Measurements from ENCODE around the gene NRIP3.

Gene NRIP3

GRCh38 chr11:8964324-8965320 lies 39.2 kb downstream of the NRIP3 start, which contains the start of gene TMEM9B:
TMEM9B (minus strand) TSS chr11:8964442; CDS start chr11:8964313, 129 bp downstream.
- Histone ChIP-seq H3K4me1 (ENCODE audit: control insufficient read depth, insufficient read depth, low read length) (peaks cover 7% of the 10 kb centered on the region), H3K4me3 (ENCODE audit: low read depth, low read length) (peak within 1 kb of the TSS; percentile 60), H3K9ac (ENCODE audit: low read depth, low read length) (peak within 1 kb of the TSS; percentile 70), H3K9me3 (ENCODE audit: control insufficient read depth, insufficient read depth, low read length) (no peaks in the 10 kb centered on the region), H3K27me3 (ENCODE audit: control insufficient read depth, insufficient read depth, low read length) (no peaks in the 10 kb centered on the region), H3K36me3 (ENCODE audit: control insufficient read depth, insufficient read depth, low read length) (no peaks in the 10 kb centered on the region)

- Histone ChIP-seq H3K4me1 (ENCODE audit: control insufficient read depth, insufficient read depth, low read length) (peaks cover 7% of the 10 kb centered on the region), H3K9me3 (ENCODE audit: control insufficient read depth, insufficient read depth, low read length) (no peaks in the 10 kb centered on the region), H3K36me3 (ENCODE audit: control insufficient read depth, insufficient read depth, low read length) (no peaks in the 10 kb centered on the region)
Measured at GRCh38 chr11:8963569-8964323, 40.1 kb downstream of the NRIP3 start.

GRCh38 chr11:8962841-8963240 lies 41.0 kb downstream of the NRIP3 start:
- Histone ChIP-seq H3K9ac (ENCODE audit: low read depth, low read length) (no peak overlapping the region), H3K9me3 (ENCODE audit: control insufficient read depth, insufficient read depth, low read length) (no peaks in the 10 kb centered on the region), H3K36me3 (ENCODE audit: control insufficient read depth, insufficient read depth, low read length) (no peaks in the 10 kb centered on the region), H3K27me3 (ENCODE audit: control insufficient read depth, insufficient read depth, low read length) (no peaks in the 10 kb centered on the region), H3K4me3 (ENCODE audit: low read depth, low read length) (no peak overlapping the region), H3K4me1 (ENCODE audit: control insufficient read depth, insufficient read depth, low read length) (peaks cover 7% of the 10 kb centered on the region)

More at GRCh38 chr11:8963569-8964323, 40.1 kb downstream of the NRIP3 start:
- Histone ChIP-seq H3K27me3 (ENCODE audit: control insufficient read depth, insufficient read depth, low read length) (no peaks in the 10 kb centered on the region), H3K4me3 (ENCODE audit: low read depth, low read length) (peak overlapping the region; percentile 60), H3K9ac (ENCODE audit: low read depth, low read length) (peak overlapping the region; percentile 54)

GRCh38 chr11:8961401-8961800 lies 42.4 kb downstream of the NRIP3 start:
- Histone ChIP-seq H3K4me3 (ENCODE audit: low read depth, low read length) (no peak overlapping the region), H3K36me3 (ENCODE audit: control insufficient read depth, insufficient read depth, low read length) (no peaks in the 10 kb centered on the region), H3K27me3 (ENCODE audit: control insufficient read depth, insufficient read depth, low read length) (no peaks in the 10 kb centered on the region), H3K4me1 (ENCODE audit: control insufficient read depth, insufficient read depth, low read length) (peaks cover 7% of the 10 kb centered on the region), H3K9ac (ENCODE audit: low read depth, low read length) (no peak overlapping the region), H3K9me3 (ENCODE audit: control insufficient read depth, insufficient read depth, low read length) (no peaks in the 10 kb centered on the region)

- Histone ChIP-seq H3K27me3 (ENCODE audit: control insufficient read depth, insufficient read depth, low read length) (no peaks in the 10 kb centered on the region), H3K36me3 (ENCODE audit: control insufficient read depth, insufficient read depth, low read length) (no peaks in the 10 kb centered on the region), H3K9ac (ENCODE audit: low read depth, low read length) (no peak overlapping the region), H3K4me3 (ENCODE audit: low read depth, low read length) (no peak overlapping the region), H3K9me3 (ENCODE audit: control insufficient read depth, insufficient read depth, low read length) (no peaks in the 10 kb centered on the region), H3K4me1 (ENCODE audit: control insufficient read depth, insufficient read depth, low read length) (peaks cover 7% of the 10 kb centered on the region)
Measured at GRCh38 chr11:8959546-8960166, 44.1 kb downstream of the NRIP3 start.

GRCh38 chr11:8956860-8957259 lies 46.9 kb downstream of the NRIP3 start:
- H3K27me3 ChIP-seq (ENCODE audit: control insufficient read depth, insufficient read depth, low read length): no peaks in the 10 kb centered on the region
- no peak overlapping the region for H3K4me3 ChIP-seq (ENCODE audit: low read depth, low read length)
- H3K4me1 ChIP-seq (ENCODE audit: control insufficient read depth, insufficient read depth, low read length): no peaks in the 10 kb centered on the region
- H3K9me3 ChIP-seq (ENCODE audit: control insufficient read depth, insufficient read depth, low read length): no peaks in the 10 kb centered on the region
- no peak overlapping the region for H3K9ac ChIP-seq (ENCODE audit: low read depth, low read length)
- H3K36me3 ChIP-seq (ENCODE audit: control insufficient read depth, insufficient read depth, low read length): no peaks in the 10 kb centered on the region

- Histone ChIP-seq H3K36me3 (ENCODE audit: control insufficient read depth, insufficient read depth, low read length) (no peaks in the 10 kb centered on the region), H3K4me1 (ENCODE audit: control insufficient read depth, insufficient read depth, low read length) (no peaks in the 10 kb centered on the region), H3K9ac (ENCODE audit: low read depth, low read length) (no peak overlapping the region), H3K9me3 (ENCODE audit: control insufficient read depth, insufficient read depth, low read length) (no peaks in the 10 kb centered on the region), H3K27me3 (ENCODE audit: control insufficient read depth, insufficient read depth, low read length) (no peaks in the 10 kb centered on the region), H3K4me3 (ENCODE audit: low read depth, low read length) (no peak overlapping the region)
Measured at GRCh38 chr11:8948886-8949285, 54.9 kb downstream of the NRIP3 start.

- H3K9me3 ChIP-seq (ENCODE audit: control insufficient read depth, insufficient read depth, low read length): no peaks in the 10 kb centered on the region
- H3K4me3 ChIP-seq (ENCODE audit: low read depth, low read length): no peak overlapping the region
- H3K9ac ChIP-seq (ENCODE audit: low read depth, low read length): no peak overlapping the region
- H3K36me3 ChIP-seq (ENCODE audit: control insufficient read depth, insufficient read depth, low read length): no peaks in the 10 kb centered on the region
- no peaks in the 10 kb centered on the region for H3K4me1 ChIP-seq (ENCODE audit: control insufficient read depth, insufficient read depth, low read length)
- H3K27me3 ChIP-seq (ENCODE audit: control insufficient read depth, insufficient read depth, low read length): no peaks in the 10 kb centered on the region
Measured at GRCh38 chr11:8947230-8947943, 56.4 kb downstream of the NRIP3 start.

- no peaks in the 10 kb centered on the region for H3K4me1 ChIP-seq (ENCODE audit: control insufficient read depth, insufficient read depth, low read length)
- no peaks in the 10 kb centered on the region for H3K36me3 ChIP-seq (ENCODE audit: control insufficient read depth, insufficient read depth, low read length)
Measured at GRCh38 chr11:8942518-8943066, 61.2 kb downstream of the NRIP3 start, which contains the start of gene ASCL3. ASCL3 (minus strand) TSS chr11:8943016; CDS start chr11:8938161, 4,855 bp downstream.

GRCh38 chr11:8941341-8942103 lies 62.3 kb downstream of the NRIP3 start:
- Histone ChIP-seq H3K9ac (ENCODE audit: low read depth, low read length) (no peak overlapping the region), H3K36me3 (ENCODE audit: control insufficient read depth, insufficient read depth, low read length) (no peaks in the 10 kb centered on the region), H3K27me3 (ENCODE audit: control insufficient read depth, insufficient read depth, low read length) (no peaks in the 10 kb centered on the region), H3K9me3 (ENCODE audit: control insufficient read depth, insufficient read depth, low read length) (no peaks in the 10 kb centered on the region), H3K4me1 (ENCODE audit: control insufficient read depth, insufficient read depth, low read length) (no peaks in the 10 kb centered on the region), H3K4me3 (ENCODE audit: low read depth, low read length) (no peak overlapping the region)

More at GRCh38 chr11:8942518-8943066, 61.2 kb downstream of the NRIP3 start, which contains the start of gene ASCL3:
- no peaks in the 10 kb centered on the region for H3K27me3 ChIP-seq (ENCODE audit: control insufficient read depth, insufficient read depth, low read length)
- H3K9me3 ChIP-seq (ENCODE audit: control insufficient read depth, insufficient read depth, low read length): no peaks in the 10 kb centered on the region
- H3K9ac ChIP-seq (ENCODE audit: low read depth, low read length): no peak within 1 kb of the TSS
- no peak within 1 kb of the TSS for H3K4me3 ChIP-seq (ENCODE audit: low read depth, low read length)

All from iPS-15b (cell line).